Stimulated activated CD4-positive, alpha-beta T cell treated with anti-CD3 and anti-CD28 coated beads, TNF-alpha, amount 100 ng/mL, for 24 hours (primary cell): Measurements from ENCODE around the gene DHX8.

Source experiments
- DNase-seq, 3 experiments: peaks; one replicate each; pipeline ENCODE4 v3.0.0-alpha.2; 2020; ENCODE audit warnings: low read depth in 3 of 3

DHX8 gene

DNA sequence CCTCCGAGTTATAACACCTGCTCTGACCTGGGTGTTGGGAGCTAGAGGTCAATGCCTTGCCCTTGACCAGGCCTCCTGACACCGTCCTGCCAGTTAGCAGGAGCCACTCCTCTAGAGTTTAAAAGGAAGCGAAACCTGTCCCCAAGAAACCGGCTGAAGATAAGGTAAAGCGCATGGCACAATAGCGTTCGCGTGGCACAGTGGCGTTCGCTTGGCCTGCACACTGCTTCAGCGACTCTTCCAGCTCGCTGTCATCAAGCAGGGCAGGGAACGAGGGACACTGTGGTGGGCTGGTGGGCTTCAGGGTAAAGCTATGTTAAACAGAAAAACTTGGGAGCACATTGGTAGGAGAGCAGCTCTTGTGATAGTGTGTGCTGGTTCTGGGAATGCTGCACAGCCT is 90.6 kb downstream of the DHX8 start:
- DNase-seq: no peak

DNA sequence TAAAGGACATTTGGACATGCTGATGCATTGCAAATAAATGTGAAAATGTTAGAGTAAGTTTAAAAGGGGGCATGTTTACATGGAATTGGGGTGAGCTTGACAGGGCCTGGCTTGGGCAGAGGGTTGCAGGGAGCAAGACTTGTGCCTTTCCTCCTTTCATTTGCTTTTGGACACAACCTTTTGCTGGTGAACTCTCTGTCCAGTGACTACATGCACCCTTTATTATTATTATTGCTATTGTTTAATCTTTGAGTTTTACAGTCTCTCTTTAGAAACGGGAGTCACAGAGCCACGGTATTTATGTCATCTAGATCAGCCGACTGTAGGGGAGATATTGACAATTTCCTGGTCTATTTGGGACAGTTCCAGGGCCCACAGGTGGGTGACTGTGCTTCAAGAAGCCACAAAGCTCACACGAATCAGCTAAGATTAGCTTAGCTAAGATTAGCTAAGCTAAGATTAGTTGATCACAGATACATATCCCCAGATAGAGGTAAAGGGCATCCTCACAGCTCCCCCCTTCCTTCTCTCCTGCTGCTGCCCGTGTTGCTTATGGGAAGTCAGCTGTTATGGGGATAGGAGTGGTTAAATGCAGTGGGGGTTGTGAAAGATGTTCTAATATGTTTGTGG is 91.2 kb downstream of the DHX8 start:
- DNase-seq: no peak
